ENCODE results near the gene SLC6A13.

DNA sequence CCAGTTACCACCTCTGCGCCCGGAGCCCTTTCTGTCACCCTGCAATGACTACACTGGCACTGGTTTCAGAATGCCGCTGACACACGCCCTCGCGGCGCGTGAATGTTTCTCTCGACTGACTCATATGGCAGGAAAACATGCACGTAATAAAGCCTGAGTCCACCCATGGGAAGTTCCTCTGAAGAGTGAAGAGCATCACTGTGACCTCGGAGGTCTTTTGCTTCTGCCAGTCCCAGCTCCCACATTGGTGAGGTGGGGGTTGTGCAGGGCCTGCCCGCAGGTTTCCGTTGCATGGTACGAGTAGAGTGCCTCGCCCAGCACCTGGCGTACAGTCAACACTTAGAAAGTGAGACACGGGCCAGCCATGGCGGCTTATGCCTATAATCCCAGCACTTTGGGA is 37.6 kb downstream of the SLC6A13 start:
- no peak for TF ChIP-seq EZH2phosphoT487 (IDR thresholded peaks at IDR 0.05; ENCODE audit: insufficient read depth, low read depth)
- no peak for TF ChIP-seq EZH2 (IDR thresholded peaks at IDR 0.05; ENCODE audit: insufficient read depth, poor library complexity, severe bottlenecking)

All from GM23248 (cell line).